Mammary epithelial cell (primary cell): ENCODE data around the gene PFDN1.

Experiments
- CTCF ChIP-seq, 2 donors: IDR thresholded peaks in 1 of 2; conservative IDR thresholded peaks in 1 of 2; 2 replicates each; pipeline ENCODE4 v1.5.1; 2011 to 2012; ENCODE audit warnings: inconsistent platforms in 2 of 2, low read length in 2 of 2, mild to moderate bottlenecking in 2 of 2, control low read depth in 1 of 2, low read depth in 1 of 2; ENCODE audit not compliant: insufficient read depth in 1 of 2; ENCODE audit errors: extremely low read depth in 1 of 2
- EZH2 ChIP-seq: IDR thresholded peaks from 2 replicates; pipeline ENCODE4 v1.6.1; 2012; ENCODE audit warnings: low read length, inconsistent platforms, borderline replicate concordance

GRCh38 chr5:140245926-140246325 lies 57.0 kb downstream of the PFDN1 start:
- no peak for TF ChIP-seq CTCF (conservative IDR thresholded peaks at IDR 0.05 in 1 of 2, IDR thresholded peaks at IDR 0.05 in 1 of 2; ENCODE audit: extremely low read depth in 1 of 2, insufficient read depth in 1 of 2, low read depth in 1 of 2, low read length in 2 of 2)
- no peak for TF ChIP-seq EZH2
